ENCODE measurements around the gene HMCN1.

HMCN1 gene

GRCh38 chr1:185914089-185914488 is 179.9 kb downstream of the HMCN1 start:
- Histone ChIP-seq H3K4me3 (ENCODE audit: low read depth, low read length) (no peak overlapping the region), H3K36me3 (ENCODE audit: control insufficient read depth in 1 of 2, insufficient read depth in 2 of 2, low read length in 2 of 2) (no peaks in the 10 kb centered on the region), H3K4ac (ENCODE audit: low read depth, low read length) (no peak overlapping the region), H4K91ac (ENCODE audit: low read depth, low read length) (no peak overlapping the region), H2BK120ac (ENCODE audit: insufficient read depth, low read length, poor library complexity) (no peak overlapping the region), H3K9me3 (ENCODE audit: insufficient read depth, low read depth, low read length) (no peaks in the 10 kb centered on the region), H4K8ac (ENCODE audit: low read depth, low read length) (no peak overlapping the region), H2BK5ac (ENCODE audit: low read depth, low read length, poor library complexity) (no peak overlapping the region), H2AFZ (ENCODE audit: insufficient read depth, low read length, poor library complexity) (no peak overlapping the region), H3K27ac (ENCODE audit: low read depth, low read length) (no peak overlapping the region), H3K27me3 (ENCODE audit: insufficient read depth, low read length) (no peaks in the 10 kb centered on the region), H3K4me2 (ENCODE audit: low read length) (no peak overlapping the region), H3K14ac (ENCODE audit: low read length) (no peak overlapping the region), H2AK5ac (ENCODE audit: low read length) (no peak overlapping the region), H3K79me2 (ENCODE audit: control insufficient read depth, insufficient read depth, low read length, poor library complexity) (no peaks in the 10 kb centered on the region), H3K23ac (ENCODE audit: low read length) (no peak overlapping the region), H4K12ac (ENCODE audit: low read depth, low read length) (no peak overlapping the region), H3K18ac (ENCODE audit: low read length) (no peak overlapping the region), H3K9ac (ENCODE audit: low read length) (no peak overlapping the region), H3K79me1 (ENCODE audit: low read length) (no peaks in the 10 kb centered on the region), H3K4me1 (ENCODE audit: control insufficient read depth in 1 of 2, insufficient read depth in 2 of 2, low read length in 2 of 2) (no peaks in the 10 kb centered on the region), H2BK12ac (ENCODE audit: low read length) (no peak overlapping the region)
- no CpG with 5 or more reads among the region's 1 CpG for WGBS (ENCODE audit: extremely low coverage, insufficient coverage, insufficient read length)
- no peak for DNase-seq

- no peaks in the 10 kb centered on the region for H3K36me3 ChIP-seq (ENCODE audit: control insufficient read depth in 1 of 2, insufficient read depth in 2 of 2, low read length in 2 of 2)
- H2AFZ ChIP-seq (ENCODE audit: insufficient read depth, low read length, poor library complexity): no peak overlapping the region
- no peaks in the 10 kb centered on the region for H3K79me2 ChIP-seq (ENCODE audit: control insufficient read depth, insufficient read depth, low read length, poor library complexity)
- H2BK120ac ChIP-seq (ENCODE audit: insufficient read depth, low read length, poor library complexity): no peak overlapping the region
- H3K4me3 ChIP-seq (ENCODE audit: low read depth, low read length): no peak overlapping the region
- no peaks in the 10 kb centered on the region for H3K9me3 ChIP-seq (ENCODE audit: insufficient read depth, low read depth, low read length)
- H3K18ac ChIP-seq (ENCODE audit: low read length): no peak overlapping the region
- H3K4me2 ChIP-seq (ENCODE audit: low read length): no peak overlapping the region
- H3K4ac ChIP-seq (ENCODE audit: low read depth, low read length): no peak overlapping the region
- H3K27ac ChIP-seq (ENCODE audit: low read depth, low read length): no peak overlapping the region
- no peak overlapping the region for H4K91ac ChIP-seq (ENCODE audit: low read depth, low read length)
- no peaks in the 10 kb centered on the region for H3K27me3 ChIP-seq (ENCODE audit: insufficient read depth, low read length)
- H3K23ac ChIP-seq (ENCODE audit: low read length): no peak overlapping the region
- H3K14ac ChIP-seq (ENCODE audit: low read length): no peak overlapping the region
- H4K8ac ChIP-seq (ENCODE audit: low read depth, low read length): no peak overlapping the region
- no peak for DNase-seq
- H3K9ac ChIP-seq (ENCODE audit: low read length): no peak overlapping the region
- H3K4me1 ChIP-seq (ENCODE audit: control insufficient read depth in 1 of 2, insufficient read depth in 2 of 2, low read length in 2 of 2): no peaks in the 10 kb centered on the region
- H3K79me1 ChIP-seq (ENCODE audit: low read length): no peaks in the 10 kb centered on the region
- no peak overlapping the region for H2BK5ac ChIP-seq (ENCODE audit: low read depth, low read length, poor library complexity)
- no peak overlapping the region for H2BK12ac ChIP-seq (ENCODE audit: low read length)
- H2AK5ac ChIP-seq (ENCODE audit: low read length): no peak overlapping the region
- H4K12ac ChIP-seq (ENCODE audit: low read depth, low read length): no peak overlapping the region
Observed at GRCh38 chr1:185916861-185917260, 182.7 kb downstream of the HMCN1 start.

GRCh38 chr1:185917646-185918045 is 183.5 kb downstream of the HMCN1 start:
- peak in 1 of 2 donors; percentile 22 for DNase-seq
- Histone ChIP-seq H3K23ac (ENCODE audit: low read length) (no peak overlapping the region), H3K14ac (ENCODE audit: low read length) (no peak overlapping the region), H3K18ac (ENCODE audit: low read length) (no peak overlapping the region), H2BK12ac (ENCODE audit: low read length) (no peak overlapping the region), H4K8ac (ENCODE audit: low read depth, low read length) (no peak overlapping the region), H3K4ac (ENCODE audit: low read depth, low read length) (no peak overlapping the region), H3K79me2 (ENCODE audit: control insufficient read depth, insufficient read depth, low read length, poor library complexity) (no peaks in the 10 kb centered on the region), H4K12ac (ENCODE audit: low read depth, low read length) (no peak overlapping the region), H3K9ac (ENCODE audit: low read length) (no peak overlapping the region), H2BK5ac (ENCODE audit: low read depth, low read length, poor library complexity) (no peak overlapping the region), H2AFZ (ENCODE audit: insufficient read depth, low read length, poor library complexity) (no peak overlapping the region), H3K27ac (ENCODE audit: low read depth, low read length) (no peak overlapping the region), H3K27me3 (ENCODE audit: insufficient read depth, low read length) (no peaks in the 10 kb centered on the region), H3K79me1 (ENCODE audit: low read length) (no peaks in the 10 kb centered on the region), H2AK5ac (ENCODE audit: low read length) (no peak overlapping the region), H2BK120ac (ENCODE audit: insufficient read depth, low read length, poor library complexity) (no peak overlapping the region), H3K9me3 (ENCODE audit: insufficient read depth, low read depth, low read length) (no peaks in the 10 kb centered on the region), H3K4me2 (ENCODE audit: low read length) (no peak overlapping the region), H3K4me3 (ENCODE audit: low read depth, low read length) (no peak overlapping the region), H4K91ac (ENCODE audit: low read depth, low read length) (no peak overlapping the region), H3K4me1 (ENCODE audit: control insufficient read depth in 1 of 2, insufficient read depth in 2 of 2, low read length in 2 of 2) (no peaks in the 10 kb centered on the region), H3K36me3 (ENCODE audit: control insufficient read depth in 1 of 2, insufficient read depth in 2 of 2, low read length in 2 of 2) (no peaks in the 10 kb centered on the region)
- no CpG with 5 or more reads among the region's 3 CpGs for WGBS (ENCODE audit: extremely low coverage, insufficient coverage, insufficient read length)

- H2AK5ac ChIP-seq (ENCODE audit: low read length): no peak overlapping the region
- H3K18ac ChIP-seq (ENCODE audit: low read length): no peak overlapping the region
- H3K27me3 ChIP-seq (ENCODE audit: insufficient read depth, low read length): no peaks in the 10 kb centered on the region
- DNase-seq: no peak
- H3K4ac ChIP-seq (ENCODE audit: low read depth, low read length): no peak overlapping the region
- H3K79me2 ChIP-seq (ENCODE audit: control insufficient read depth, insufficient read depth, low read length, poor library complexity): no peaks in the 10 kb centered on the region
- H4K91ac ChIP-seq (ENCODE audit: low read depth, low read length): no peak overlapping the region
- no peaks in the 10 kb centered on the region for H3K4me1 ChIP-seq (ENCODE audit: control insufficient read depth in 1 of 2, insufficient read depth in 2 of 2, low read length in 2 of 2)
- H2AFZ ChIP-seq (ENCODE audit: insufficient read depth, low read length, poor library complexity): no peak overlapping the region
- no peak overlapping the region for H3K4me2 ChIP-seq (ENCODE audit: low read length)
- no peak overlapping the region for H3K9ac ChIP-seq (ENCODE audit: low read length)
- no peaks in the 10 kb centered on the region for H3K79me1 ChIP-seq (ENCODE audit: low read length)
- WGBS (ENCODE audit: extremely low coverage, insufficient coverage, insufficient read length): no CpG with 5 or more reads among the region's 3 CpGs
- H3K27ac ChIP-seq (ENCODE audit: low read depth, low read length): no peak overlapping the region
- H3K23ac ChIP-seq (ENCODE audit: low read length): no peak overlapping the region
- no peak overlapping the region for H4K12ac ChIP-seq (ENCODE audit: low read depth, low read length)
- H3K9me3 ChIP-seq (ENCODE audit: insufficient read depth, low read depth, low read length): no peaks in the 10 kb centered on the region
- no peak overlapping the region for H4K8ac ChIP-seq (ENCODE audit: low read depth, low read length)
- H2BK120ac ChIP-seq (ENCODE audit: insufficient read depth, low read length, poor library complexity): no peak overlapping the region
- no peak overlapping the region for H2BK5ac ChIP-seq (ENCODE audit: low read depth, low read length, poor library complexity)
- no peak overlapping the region for H3K14ac ChIP-seq (ENCODE audit: low read length)
- H3K4me3 ChIP-seq (ENCODE audit: low read depth, low read length): no peak overlapping the region
- H3K36me3 ChIP-seq (ENCODE audit: control insufficient read depth in 1 of 2, insufficient read depth in 2 of 2, low read length in 2 of 2): no peaks in the 10 kb centered on the region
- H2BK12ac ChIP-seq (ENCODE audit: low read length): no peak overlapping the region
Observed at GRCh38 chr1:185920602-185921001, 186.4 kb downstream of the HMCN1 start.

All from trophoblast cell (in vitro differentiated cells and primary cell).